Stimulated activated memory B cell treated with anti-CD40 and anti-IgM and Interleukin-4, amounts not matched to agents 10 μg/mL and 1 μg/mL and 100 μg/mL, for 72 hours (primary cell): Measurements from ENCODE around the gene CDHR1.
A peak's percentile ranks its signal among the peaks of the same experiment; 100 is the strongest.
"Not testable (repeated sequence)": the region's sequence is repeated elsewhere in the genome, so short reads cannot be mapped to it uniquely, and the experiment has no call there.

Source experiments
- ATAC-seq: fragments of 150-1000 bp; cut with Tn5 transposase; 2 replicates; pipeline ENCODE4 v1.10.0; 2021
- H3K27ac Mint-ChIP-seq: one replicate; pipeline ENCODE4 v1.8.0; 2022; ENCODE audit warnings: mild to moderate bottlenecking, mixed read lengths
- H3K27me3 Mint-ChIP-seq: one replicate; pipeline ENCODE4 v1.8.0; 2022; ENCODE audit warnings: mixed read lengths
- H3K36me3 Mint-ChIP-seq: one replicate; pipeline ENCODE4 v1.8.0; 2022; ENCODE audit warnings: mixed read lengths
- H3K4me1 Mint-ChIP-seq: one replicate; pipeline ENCODE4 v1.8.0; 2022; ENCODE audit warnings: mixed read lengths
- H3K4me3 Mint-ChIP-seq: one replicate; pipeline ENCODE4 v1.8.0; 2022; ENCODE audit warnings: mild to moderate bottlenecking, moderate library complexity, mixed read lengths
- H3K9me3 Mint-ChIP-seq: one replicate; pipeline ENCODE4 v1.8.0; 2022; ENCODE audit warnings: mixed read lengths

Gene CDHR1

DNA sequence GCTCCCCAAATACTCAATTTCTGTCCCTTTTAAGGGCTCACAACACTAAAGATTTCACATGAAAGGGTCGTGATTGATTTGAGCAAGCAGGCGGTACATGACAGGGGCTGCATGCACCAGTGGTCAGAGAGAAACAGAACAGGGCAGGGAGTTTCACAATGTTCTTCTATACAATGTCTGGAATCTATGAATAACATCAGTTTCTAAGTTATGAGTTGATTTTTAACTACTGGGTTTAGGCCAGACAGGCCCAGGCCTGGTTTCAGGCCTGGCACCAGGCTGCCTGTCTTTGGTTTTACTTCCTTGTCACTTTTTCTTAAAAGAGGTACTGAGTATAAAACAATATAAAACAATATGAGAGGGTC is 27.1 kb upstream of the CDHR1 start:
- not testable (repeated sequence) for H3K9me3 Mint-ChIP-seq, ATAC-seq, H3K4me3 Mint-ChIP-seq
- Mint-ChIP-seq H3K27me3 (peaks cover 19% of the 10 kb centered on the region), H3K4me1 (peaks cover 33% of the 10 kb centered on the region), H3K27ac (peak overlapping the region; percentile 81), H3K36me3 (peaks cover 23% of the 10 kb centered on the region)

DNA sequence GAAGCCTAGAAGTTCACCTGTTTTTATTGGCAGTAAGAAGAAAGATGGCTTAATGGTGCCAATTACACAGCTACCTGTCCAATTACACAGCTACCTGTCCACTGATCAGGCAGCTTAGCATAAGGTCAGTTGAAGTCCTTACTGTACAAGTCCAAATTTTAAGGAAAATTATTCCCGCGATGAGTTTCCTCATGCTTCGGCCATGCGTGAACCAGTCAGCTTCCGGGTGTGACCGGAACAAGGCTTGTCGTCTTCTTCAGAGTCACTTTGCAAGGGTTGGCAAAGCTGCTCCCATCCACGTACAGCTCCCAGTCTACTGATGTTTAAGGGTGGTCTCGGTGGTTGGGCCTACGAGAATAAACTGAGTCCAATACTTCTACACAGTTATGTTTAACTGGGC is 26.0 kb upstream of the CDHR1 start:
- H3K4me3 Mint-ChIP-seq, H3K9me3 Mint-ChIP-seq, ATAC-seq, H3K27ac Mint-ChIP-seq: not testable (repeated sequence)
- Mint-ChIP-seq H3K27me3 (peaks cover 13% of the 10 kb centered on the region), H3K36me3 (peaks cover 23% of the 10 kb centered on the region), H3K4me1 (peaks cover 43% of the 10 kb centered on the region)

DNA sequence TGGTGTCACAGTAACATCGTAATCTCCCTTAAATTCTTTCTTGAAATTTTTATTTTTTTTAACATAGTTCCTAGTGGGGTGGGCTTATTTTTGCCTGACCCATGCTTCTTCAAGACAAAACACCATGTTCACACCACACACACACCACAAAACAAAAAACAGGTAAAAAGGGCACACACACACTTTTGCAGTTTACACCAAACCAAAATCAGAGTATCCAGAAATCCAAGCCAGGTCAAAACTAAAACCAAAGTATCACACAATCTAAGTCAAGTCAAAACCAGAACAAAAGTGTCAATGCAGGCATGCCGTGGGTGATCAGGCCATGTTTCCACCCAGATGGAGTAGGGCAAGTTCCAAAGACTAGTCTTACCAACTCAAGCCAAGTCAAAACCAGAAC is 23.1 kb upstream of the CDHR1 start:
- ATAC-seq, H3K9me3 Mint-ChIP-seq: not testable (repeated sequence)
- Mint-ChIP-seq H3K36me3 (peaks cover 23% of the 10 kb centered on the region), H3K27me3 (peaks cover 10% of the 10 kb centered on the region), H3K4me3 (peak overlapping the region; percentile 82), H3K4me1 (peaks cover 36% of the 10 kb centered on the region), H3K27ac (peak overlapping the region; percentile 98)

DNA sequence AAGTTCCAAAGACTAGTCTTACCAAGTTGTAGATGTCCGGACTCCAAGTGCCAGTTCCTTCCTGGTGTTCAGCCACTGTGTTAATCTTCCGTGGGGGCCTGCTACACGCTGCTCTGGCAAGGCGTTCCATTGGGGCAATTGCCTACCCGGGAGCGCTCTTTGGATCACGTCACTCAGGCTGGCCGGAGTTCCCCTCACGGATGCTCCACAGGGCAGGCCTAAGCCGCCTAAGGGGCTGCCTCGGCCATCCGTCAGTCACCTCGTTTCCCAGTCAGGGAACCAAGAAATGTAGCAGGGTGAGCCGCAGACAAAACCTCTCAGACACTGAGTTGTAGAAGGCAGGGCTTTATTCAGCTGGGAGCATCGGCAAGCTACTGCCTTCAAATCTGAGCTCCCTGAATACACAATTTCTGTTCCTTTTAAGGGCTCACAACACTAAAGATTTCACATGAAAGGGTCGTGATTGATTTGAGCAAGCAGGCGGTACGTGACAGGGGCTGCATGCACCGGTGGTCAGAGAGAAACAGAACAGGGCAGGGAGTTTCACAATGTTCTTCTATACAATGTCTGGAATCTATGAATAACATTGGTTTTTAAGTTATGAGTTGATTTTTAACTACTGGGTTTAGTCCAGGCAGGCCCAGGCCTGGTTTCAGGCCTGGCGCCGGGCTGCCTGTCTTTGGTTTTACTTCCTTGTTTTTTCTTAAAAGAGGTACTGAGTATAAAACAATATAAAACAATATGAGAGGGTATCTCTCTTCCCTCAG is 22.5 kb upstream of the CDHR1 start:
- H3K36me3 Mint-ChIP-seq = peaks cover 20% of the 10 kb centered on the region

DNA sequence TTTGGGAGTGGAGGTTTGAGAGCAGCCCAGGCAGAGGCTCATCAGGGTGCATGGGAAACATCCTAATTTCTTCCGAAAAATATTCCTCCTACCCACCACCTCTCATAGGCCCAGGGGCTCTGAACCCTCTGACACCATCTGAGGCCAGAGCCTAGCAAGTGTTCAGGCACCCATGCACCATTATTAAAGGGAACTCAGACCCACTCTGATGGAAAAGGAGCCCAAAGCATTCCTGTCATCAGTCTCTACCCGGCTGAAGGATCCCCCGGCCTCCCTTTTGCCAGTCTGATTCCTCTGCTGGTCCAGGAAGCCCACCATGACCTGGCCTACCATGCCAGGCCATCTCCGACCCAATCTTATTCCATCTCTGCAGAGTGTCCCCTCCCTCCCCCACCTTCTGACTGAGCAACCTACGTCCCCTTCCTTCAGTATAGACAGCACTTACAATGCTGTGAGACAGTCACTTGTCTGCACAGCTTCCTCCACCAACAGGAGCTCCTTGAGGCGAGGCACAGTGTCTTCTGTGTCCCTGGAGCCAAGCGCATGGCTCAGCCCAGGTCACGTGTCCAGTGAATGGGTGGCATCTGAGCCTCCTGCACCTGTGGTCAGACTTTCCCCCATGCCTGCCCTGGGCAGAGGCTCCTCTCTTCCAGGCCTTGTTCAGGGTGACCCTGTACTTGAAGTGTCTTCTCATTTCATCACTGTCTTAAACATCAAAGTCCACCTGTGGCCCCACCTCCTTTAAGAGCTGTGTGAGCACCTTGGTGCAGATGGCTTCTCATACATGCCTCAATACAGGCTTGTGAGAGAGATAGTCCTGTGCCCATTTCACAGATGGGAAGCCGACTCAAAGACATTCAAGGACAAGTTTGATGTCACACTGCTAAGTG is 21.6 kb upstream of the CDHR1 start:
- Mint-ChIP-seq H3K27me3 (no peaks in the 10 kb centered on the region), H3K36me3 (peaks cover 12% of the 10 kb centered on the region), H3K4me1 (peaks cover 30% of the 10 kb centered on the region), H3K4me3 (peak overlapping the region; percentile 15), H3K9me3 (no peaks in the 10 kb centered on the region), H3K27ac (peak overlapping the region; percentile 98)
- ATAC-seq = peak; percentile 74

More for the DNA sequence above, 22.5 kb upstream of the CDHR1 start:
- not testable (repeated sequence) for H3K27me3 Mint-ChIP-seq, H3K9me3 Mint-ChIP-seq
- Mint-ChIP-seq H3K27ac (peak overlapping the region; percentile 98), H3K4me3 (peak overlapping the region; percentile 82), H3K4me1 (peaks cover 36% of the 10 kb centered on the region)
- peak; percentile 61 for ATAC-seq

DNA sequence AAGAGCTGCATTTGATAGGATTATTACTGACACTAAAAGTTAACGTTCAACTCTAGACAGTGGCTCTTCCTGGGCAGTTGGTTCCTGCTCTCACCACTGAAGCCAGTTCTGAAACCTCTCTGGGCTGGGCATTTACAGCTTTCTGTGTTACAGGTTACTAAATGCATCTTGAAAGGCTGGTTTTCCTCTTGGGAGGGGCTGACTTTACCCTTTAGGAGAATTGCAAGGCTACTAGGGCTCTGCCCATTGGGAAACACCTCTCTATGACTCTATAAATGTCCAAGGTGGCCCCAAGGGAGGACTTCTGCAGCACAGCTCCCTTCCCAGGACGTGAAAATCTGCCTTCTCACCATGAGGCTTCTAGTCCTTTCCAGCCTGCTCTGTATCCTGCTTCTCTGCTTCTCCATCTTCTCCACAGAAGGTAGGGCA is 20.8 kb upstream of the CDHR1 start, which contains the start of gene GPR15LG:
Gene GPR15LG, plus strand, starts transcription at position 301 of the 429 bp plus-strand sequence. Its CDS starts 51 bp downstream, at position 352.
- Mint-ChIP-seq H3K27ac (peak within 1 kb of the TSS; percentile 98), H3K4me1 (peaks cover 30% of the 10 kb centered on the region), H3K4me3 (peak within 1 kb of the TSS; percentile 15), H3K36me3 (peaks cover 6% of the 10 kb centered on the region), H3K9me3 (no peaks in the 10 kb centered on the region), H3K27me3 (no peaks in the 10 kb centered on the region)
- no peak for ATAC-seq

DNA sequence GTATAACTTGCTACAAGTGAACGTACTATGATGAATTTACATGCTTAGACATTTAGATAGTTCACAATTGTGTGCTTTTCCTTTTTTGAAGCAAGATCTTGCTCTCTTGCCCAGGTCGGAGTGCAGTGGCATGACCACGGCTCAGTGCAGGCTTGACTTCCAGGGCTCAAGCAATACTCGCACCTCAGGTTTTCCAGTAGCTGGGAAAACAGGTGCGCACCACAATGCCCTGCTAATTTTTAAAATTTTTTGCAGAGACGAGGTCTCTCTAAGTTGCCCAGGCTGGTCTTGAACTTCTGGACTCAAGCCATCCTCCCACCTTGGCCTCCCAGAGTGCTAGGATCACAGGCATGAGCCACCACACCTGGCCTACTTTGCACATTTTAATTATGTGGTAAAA is 18.9 kb upstream of the CDHR1 start:
- no peaks in the 10 kb centered on the region for H3K27me3 Mint-ChIP-seq
- H3K4me1 Mint-ChIP-seq = peaks cover 30% of the 10 kb centered on the region
- peaks cover 4% of the 10 kb centered on the region for H3K36me3 Mint-ChIP-seq
- H3K4me3 Mint-ChIP-seq = no peak overlapping the region
- H3K9me3 Mint-ChIP-seq = no peaks in the 10 kb centered on the region
- no peak overlapping the region for H3K27ac Mint-ChIP-seq
- ATAC-seq = no peak

DNA sequence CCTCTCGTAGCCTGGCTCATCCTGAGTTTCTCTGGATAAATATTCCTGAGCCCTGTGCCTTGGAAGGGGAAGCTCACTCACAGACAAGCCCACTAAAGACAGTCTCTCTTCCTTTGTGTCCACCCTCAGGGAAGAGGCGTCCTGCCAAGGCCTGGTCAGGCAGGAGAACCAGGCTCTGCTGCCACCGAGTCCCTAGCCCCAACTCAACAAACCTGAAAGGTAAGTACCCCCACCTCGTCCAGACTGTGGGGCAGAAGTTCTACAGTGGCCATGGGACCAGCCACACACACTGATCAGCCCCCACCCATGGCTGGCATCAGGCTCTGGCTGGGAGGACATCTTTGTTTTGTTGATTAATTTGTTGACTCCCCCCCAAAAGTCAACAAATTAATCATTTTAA is 18.0 kb upstream of the CDHR1 start:
- Mint-ChIP-seq H3K4me1 (peaks cover 26% of the 10 kb centered on the region), H3K27me3 (no peaks in the 10 kb centered on the region), H3K36me3 (no peaks in the 10 kb centered on the region), H3K4me3 (no peak overlapping the region), H3K9me3 (no peaks in the 10 kb centered on the region), H3K27ac (no peak overlapping the region)
- no peak for ATAC-seq

DNA sequence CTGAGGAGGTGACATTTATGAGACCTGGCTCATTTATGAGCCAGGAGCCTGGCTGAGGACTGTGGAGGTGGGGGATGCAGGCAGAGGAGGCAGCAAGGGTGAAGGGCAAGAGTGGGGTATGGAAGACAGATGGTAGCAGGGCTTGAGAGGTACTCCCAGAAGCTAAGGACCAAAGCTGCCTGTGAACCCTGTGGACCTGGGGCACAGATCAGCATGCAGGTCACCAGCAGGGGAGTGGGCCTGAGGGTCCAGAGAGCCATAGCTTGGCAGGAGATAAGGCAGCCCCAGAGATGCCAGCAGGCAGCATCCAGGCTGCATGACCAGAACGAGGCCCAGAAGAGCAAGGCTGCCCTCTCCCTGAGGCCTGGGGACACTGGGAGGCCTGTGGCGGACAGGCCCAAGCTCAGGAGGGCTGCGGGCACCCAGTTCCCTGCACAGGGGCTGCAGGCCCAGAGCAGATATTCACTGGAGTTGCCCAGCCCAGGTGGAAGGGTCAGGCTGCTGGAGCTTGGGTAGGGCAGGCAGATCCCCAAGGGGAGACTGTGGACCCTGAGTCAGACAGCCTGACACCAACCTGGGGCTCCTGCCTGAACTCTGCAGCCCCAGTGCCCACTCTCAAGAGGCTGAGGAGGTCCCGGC is 17.4 kb upstream of the CDHR1 start:
- Mint-ChIP-seq H3K4me1 (peaks cover 20% of the 10 kb centered on the region), H3K27me3 (no peaks in the 10 kb centered on the region), H3K27ac (no peak overlapping the region), H3K9me3 (no peaks in the 10 kb centered on the region), H3K4me3 (no peak overlapping the region), H3K36me3 (no peaks in the 10 kb centered on the region)
- no peak for ATAC-seq

DNA sequence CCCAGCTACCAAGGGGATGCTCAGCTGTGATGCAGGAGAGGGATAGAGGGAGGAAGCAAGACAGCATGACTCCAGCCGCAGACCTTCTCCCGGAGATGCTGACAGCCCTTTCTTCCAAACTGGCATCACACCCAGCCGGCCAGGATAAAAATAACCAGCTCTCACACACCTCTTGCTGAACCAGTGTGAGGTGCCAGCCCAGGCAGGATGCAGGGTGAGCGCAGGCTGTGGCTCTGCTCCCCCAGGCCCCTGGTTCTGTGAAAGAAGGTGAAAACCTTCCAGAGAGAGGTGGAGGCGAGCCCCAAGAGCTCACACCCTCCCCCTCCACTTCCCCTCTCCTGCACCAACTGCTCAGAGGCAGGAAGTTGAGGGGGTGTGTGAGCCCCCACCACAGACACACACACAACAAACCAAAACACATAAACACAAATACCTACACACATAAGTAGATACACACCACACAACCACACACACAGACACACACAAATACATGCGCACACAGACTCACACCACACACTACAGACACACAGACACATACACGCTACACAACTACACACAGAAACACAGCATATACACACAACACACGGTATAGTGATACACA is 16.7 kb upstream of the CDHR1 start:
- Mint-ChIP-seq H3K36me3 (no peaks in the 10 kb centered on the region), H3K4me3 (no peak overlapping the region), H3K4me1 (peaks cover 13% of the 10 kb centered on the region), H3K27me3 (no peaks in the 10 kb centered on the region), H3K9me3 (no peaks in the 10 kb centered on the region), H3K27ac (no peak overlapping the region)
- peak; percentile 66 for ATAC-seq

DNA sequence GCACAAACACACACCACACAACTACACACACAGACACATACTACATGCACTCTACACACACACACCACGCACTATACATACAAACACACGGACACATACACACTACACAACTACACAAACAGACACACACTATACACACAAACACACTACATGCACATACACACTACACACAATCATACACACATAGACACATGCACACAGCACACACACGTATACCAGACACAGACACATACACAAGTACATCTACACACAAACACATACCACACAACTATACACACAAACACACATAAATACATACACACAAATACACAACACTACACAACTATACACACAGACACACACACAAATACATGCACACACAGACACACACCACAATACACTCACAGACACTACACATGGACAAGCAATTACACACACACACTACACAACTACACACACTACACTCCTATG is 16.2 kb upstream of the CDHR1 start:
- Mint-ChIP-seq H3K36me3 (no peaks in the 10 kb centered on the region), H3K9me3 (no peaks in the 10 kb centered on the region), H3K4me1 (peaks cover 7% of the 10 kb centered on the region), H3K27me3 (no peaks in the 10 kb centered on the region), H3K27ac (no peak overlapping the region), H3K4me3 (no peak overlapping the region)
- ATAC-seq = no peak

DNA sequence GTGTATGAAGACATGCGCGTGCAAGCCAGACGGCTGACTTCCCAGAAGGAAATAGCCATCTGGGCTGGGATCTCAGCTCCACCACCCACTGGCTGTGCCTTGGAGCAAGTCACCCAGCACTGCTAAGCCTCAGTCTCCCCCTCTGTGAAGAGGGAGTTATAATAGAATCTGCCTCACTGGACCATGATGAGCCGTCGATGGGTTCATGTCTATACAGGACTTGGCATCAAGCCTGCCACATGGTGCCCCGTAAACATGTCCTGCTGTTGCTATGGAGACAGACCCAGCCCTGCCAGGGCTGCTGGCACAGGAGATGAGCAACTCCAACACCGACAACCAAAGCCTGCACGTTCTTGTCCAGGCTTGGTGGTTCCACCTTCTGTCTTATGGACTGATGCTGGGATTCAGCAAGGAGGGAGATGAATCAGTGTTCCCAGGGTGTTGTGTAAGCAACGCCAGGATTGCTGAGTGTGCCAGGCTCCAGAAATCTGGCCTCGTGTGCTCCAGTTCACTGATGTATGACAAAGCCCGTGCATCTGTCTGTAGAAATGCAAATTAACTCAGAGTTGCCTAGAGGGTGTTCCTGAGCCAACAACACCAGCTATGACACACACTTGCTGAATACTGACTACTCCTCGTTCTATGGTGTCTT is 15.2 kb upstream of the CDHR1 start:
- Mint-ChIP-seq H3K4me3 (no peak overlapping the region), H3K27me3 (no peaks in the 10 kb centered on the region), H3K27ac (no peak overlapping the region), H3K4me1 (peaks cover 7% of the 10 kb centered on the region), H3K9me3 (no peaks in the 10 kb centered on the region), H3K36me3 (no peaks in the 10 kb centered on the region)
- peak; percentile 91 for ATAC-seq

DNA sequence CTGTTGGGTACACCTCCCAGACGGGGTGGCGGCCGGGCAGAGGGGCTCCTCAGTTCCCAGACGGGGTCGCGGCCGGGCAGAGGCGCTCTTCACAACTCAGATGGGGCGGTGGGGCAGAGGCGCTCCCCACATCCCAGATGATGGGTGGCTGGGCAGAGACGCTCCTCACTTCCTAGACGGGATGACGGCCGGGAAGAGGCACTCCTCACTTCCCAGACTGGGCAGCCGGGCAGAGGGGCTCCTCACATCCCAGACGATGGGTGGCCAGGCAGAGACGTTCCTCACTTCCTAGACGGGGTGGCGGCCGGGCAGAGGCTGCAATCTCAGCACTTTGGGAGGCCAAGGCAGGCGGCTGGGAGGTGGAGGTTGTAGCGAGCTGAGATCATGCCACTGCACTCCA is 14.0 kb upstream of the CDHR1 start:
- not testable (repeated sequence) for H3K27me3 Mint-ChIP-seq, H3K27ac Mint-ChIP-seq, H3K9me3 Mint-ChIP-seq, H3K4me3 Mint-ChIP-seq, ATAC-seq, H3K36me3 Mint-ChIP-seq
- peaks cover 13% of the 10 kb centered on the region for H3K4me1 Mint-ChIP-seq

DNA sequence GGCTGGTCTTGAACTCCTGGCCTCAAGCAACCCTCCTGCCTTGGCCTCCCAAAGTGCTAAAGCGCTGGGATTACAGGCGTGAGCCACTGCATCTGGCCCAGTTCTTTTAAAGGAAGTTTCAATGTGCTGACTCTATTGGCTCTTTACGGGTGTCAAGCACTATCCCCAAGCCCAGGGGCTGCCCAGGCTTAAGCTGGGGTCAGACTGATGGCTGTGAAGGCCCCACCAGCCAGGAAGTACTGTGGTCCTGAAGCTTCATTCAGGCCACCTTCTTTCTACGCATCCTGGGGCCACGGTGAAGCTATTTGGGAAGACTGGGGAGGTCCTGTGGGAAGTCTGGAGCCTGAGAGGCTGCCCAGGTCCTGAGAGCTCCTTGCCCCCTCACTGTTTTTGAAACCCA is 12.7 kb upstream of the CDHR1 start:
- Mint-ChIP-seq H3K36me3 (no peaks in the 10 kb centered on the region), H3K9me3 (no peaks in the 10 kb centered on the region), H3K27ac (no peak overlapping the region), H3K27me3 (no peaks in the 10 kb centered on the region), H3K4me1 (peaks cover 10% of the 10 kb centered on the region), H3K4me3 (no peak overlapping the region)
- no peak for ATAC-seq
